WTC11 (cell line): ENCODE results near the gene MZF1.

Source experiments
- ATF1 ChIP-seq: sonication (generic); formaldehyde crosslinking; IDR thresholded peaks from 2 replicates; pipeline ENCODE4 v1.8.1; 2023; ENCODE audit warnings: mild to moderate bottlenecking, moderate library complexity, missing genetic modification reagents
- KAT7 ChIP-seq: sonication (generic); formaldehyde crosslinking; IDR thresholded peaks from 2 replicates; pipeline ENCODE4 v1.8.1; 2023; ENCODE audit warnings: missing genetic modification reagents, mild to moderate bottlenecking, borderline replicate concordance
- TP53 ChIP-seq: sonication (generic); formaldehyde crosslinking; IDR thresholded peaks from 2 replicates; pipeline ENCODE4 v1.8.1; 2023; ENCODE audit warnings: mild to moderate bottlenecking, missing genetic modification reagents
- ZNF232 ChIP-seq: sonication (generic); formaldehyde crosslinking; IDR thresholded peaks from 2 replicates; pipeline ENCODE4 v1.8.0; 2022; ENCODE audit warnings: mild to moderate bottlenecking, missing genetic modification reagents
- ZNF396 ChIP-seq: fragments of 250-450 bp; sonication (Bioruptor Pico); IDR thresholded peaks from 2 replicates; pipeline ENCODE4 v1.8.0; 2021; ENCODE audit warnings: mild to moderate bottlenecking, moderate library complexity, borderline replicate concordance
- TF ChIP-seq, protein P1 (sequence below): fragments of 200-600 bp; IDR thresholded peaks from 2 replicates; pipeline ENCODE4 v1.8.0; 2022; ENCODE audit warnings: antibody characterized with exemption
- TF ChIP-seq, protein P2 (sequence below): sonication (generic); formaldehyde crosslinking; IDR thresholded peaks from 2 replicates; pipeline ENCODE4 v1.8.0; 2023; ENCODE audit warnings: mild to moderate bottlenecking, missing genetic modification reagents

DNA sequence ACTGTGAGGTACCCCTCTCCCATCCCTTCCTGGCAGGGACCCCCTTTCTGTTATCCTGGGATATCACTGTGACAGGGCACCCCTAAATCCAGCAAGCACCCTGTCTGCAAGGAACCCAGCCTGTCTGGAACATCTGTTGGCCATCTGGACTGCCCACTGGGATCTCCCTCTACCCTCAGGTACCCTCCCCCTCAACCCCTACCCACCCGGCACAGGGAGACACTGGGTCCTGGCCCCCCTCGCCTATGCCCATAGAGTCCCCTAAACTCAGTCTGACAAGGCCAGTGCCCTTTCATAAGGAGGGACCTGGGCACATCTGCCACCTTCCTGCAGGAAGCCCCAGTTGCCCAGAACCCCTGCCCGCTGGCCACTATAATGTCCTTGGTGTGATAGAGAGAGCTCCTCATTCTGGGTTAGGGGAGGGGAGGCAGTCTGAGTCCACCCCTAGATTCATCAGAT, 58.5 kb downstream of the MZF1 start:
- TF ChIP-seq KAT7 (no peak), ATF1 (no peak), ZNF396 (CRISPR knock-in tag) (no peak), ZNF232 (CRISPR knock-in tag) (no peak), TP53 (CRISPR knock-in tag) (no peak)
- TF ChIP-seq, protein P1, sequence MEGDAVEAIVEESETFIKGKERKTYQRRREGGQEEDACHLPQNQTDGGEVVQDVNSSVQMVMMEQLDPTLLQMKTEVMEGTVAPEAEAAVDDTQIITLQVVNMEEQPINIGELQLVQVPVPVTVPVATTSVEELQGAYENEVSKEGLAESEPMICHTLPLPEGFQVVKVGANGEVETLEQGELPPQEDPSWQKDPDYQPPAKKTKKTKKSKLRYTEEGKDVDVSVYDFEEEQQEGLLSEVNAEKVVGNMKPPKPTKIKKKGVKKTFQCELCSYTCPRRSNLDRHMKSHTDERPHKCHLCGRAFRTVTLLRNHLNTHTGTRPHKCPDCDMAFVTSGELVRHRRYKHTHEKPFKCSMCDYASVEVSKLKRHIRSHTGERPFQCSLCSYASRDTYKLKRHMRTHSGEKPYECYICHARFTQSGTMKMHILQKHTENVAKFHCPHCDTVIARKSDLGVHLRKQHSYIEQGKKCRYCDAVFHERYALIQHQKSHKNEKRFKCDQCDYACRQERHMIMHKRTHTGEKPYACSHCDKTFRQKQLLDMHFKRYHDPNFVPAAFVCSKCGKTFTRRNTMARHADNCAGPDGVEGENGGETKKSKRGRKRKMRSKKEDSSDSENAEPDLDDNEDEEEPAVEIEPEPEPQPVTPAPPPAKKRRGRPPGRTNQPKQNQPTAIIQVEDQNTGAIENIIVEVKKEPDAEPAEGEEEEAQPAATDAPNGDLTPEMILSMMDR, result no peak
- TF ChIP-seq, protein P2, sequence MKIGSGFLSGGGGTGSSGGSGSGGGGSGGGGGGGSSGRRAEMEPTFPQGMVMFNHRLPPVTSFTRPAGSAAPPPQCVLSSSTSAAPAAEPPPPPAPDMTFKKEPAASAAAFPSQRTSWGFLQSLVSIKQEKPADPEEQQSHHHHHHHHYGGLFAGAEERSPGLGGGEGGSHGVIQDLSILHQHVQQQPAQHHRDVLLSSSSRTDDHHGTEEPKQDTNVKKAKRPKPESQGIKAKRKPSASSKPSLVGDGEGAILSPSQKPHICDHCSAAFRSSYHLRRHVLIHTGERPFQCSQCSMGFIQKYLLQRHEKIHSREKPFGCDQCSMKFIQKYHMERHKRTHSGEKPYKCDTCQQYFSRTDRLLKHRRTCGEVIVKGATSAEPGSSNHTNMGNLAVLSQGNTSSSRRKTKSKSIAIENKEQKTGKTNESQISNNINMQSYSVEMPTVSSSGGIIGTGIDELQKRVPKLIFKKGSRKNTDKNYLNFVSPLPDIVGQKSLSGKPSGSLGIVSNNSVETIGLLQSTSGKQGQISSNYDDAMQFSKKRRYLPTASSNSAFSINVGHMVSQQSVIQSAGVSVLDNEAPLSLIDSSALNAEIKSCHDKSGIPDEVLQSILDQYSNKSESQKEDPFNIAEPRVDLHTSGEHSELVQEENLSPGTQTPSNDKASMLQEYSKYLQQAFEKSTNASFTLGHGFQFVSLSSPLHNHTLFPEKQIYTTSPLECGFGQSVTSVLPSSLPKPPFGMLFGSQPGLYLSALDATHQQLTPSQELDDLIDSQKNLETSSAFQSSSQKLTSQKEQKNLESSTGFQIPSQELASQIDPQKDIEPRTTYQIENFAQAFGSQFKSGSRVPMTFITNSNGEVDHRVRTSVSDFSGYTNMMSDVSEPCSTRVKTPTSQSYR (CRISPR knock-in tag), result no peak
